Measurements from ENCODE around the gene DNAJC12. TPM values are rescaled to one million over a fixed set of nuclear protein-coding genes. Genes with fewer than 3 reads are reported as not detected.
A peak's percentile ranks its signal among the peaks of the same experiment; 100 is the strongest.

The DNAJC12 gene
- total RNA-seq, 1 donor from 2014 or later: 3.7 TPM

DNA sequence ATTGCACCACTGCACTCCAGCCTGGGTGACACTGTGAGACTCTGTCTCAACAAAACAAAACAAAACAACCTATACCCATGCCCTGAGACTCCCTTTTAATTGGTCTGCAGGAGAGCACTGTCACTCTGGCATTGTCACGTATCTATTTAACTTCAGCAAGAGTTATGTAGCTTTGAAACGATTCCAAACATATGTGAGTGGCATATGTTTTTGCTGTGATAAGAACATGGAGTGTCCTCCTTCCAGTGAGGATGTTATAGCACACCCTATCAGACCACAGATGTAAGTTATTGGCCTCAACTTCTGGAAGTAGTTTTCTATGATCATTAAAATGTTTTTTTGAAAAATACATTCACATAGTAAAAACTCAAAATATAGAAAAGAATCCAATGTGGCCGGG is 15.5 kb upstream of the DNAJC12 start:
- H3K4me1 ChIP-seq: no peaks in the 10 kb centered on the region
- Mint-ChIP-seq H3K4me3 (no peak overlapping the region), H3K27ac (no peak overlapping the region), H3K4me1 (peaks cover 4% of the 10 kb centered on the region), H3K9me3 (peaks cover 2% of the 10 kb centered on the region), H3K27me3 (ENCODE audit: insufficient read depth, low read depth) (peaks cover 10% of the 10 kb centered on the region), H3K36me3 (no peaks in the 10 kb centered on the region)
- peaks cover 8% of the 10 kb centered on the region for H3K79me2 ChIP-seq (ENCODE audit: low read depth)
- no peaks in the 10 kb centered on the region for H3K27me3 ChIP-seq
- H3K4me3 ChIP-seq: no peak overlapping the region
- H4K20me1 ChIP-seq (ENCODE audit: low read depth): no peaks in the 10 kb centered on the region
- H3K4me2 ChIP-seq: no peak overlapping the region
- H2AFZ ChIP-seq (replicated peaks): no peak overlapping the region
- H3K9me3 ChIP-seq (ENCODE audit: low read depth): no peaks in the 10 kb centered on the region
- H3F3A ChIP-seq (ENCODE audit: low read depth): no peaks in the 10 kb centered on the region
- no peak for DNase-seq (ENCODE audit: low spot score)
- H3K36me3 ChIP-seq: no peaks in the 10 kb centered on the region
- no peak overlapping the region for H3K27ac ChIP-seq
- TF ChIP-seq EZH2 (IDR thresholded peaks at IDR 0.05): no peak
- H3K9ac ChIP-seq: no peak overlapping the region

- Histone ChIP-seq H3K9ac (no peak overlapping the region), H3K4me2 (no peak overlapping the region), H3F3A (ENCODE audit: low read depth) (no peaks in the 10 kb centered on the region), H3K36me3 (no peaks in the 10 kb centered on the region), H3K4me1 (no peaks in the 10 kb centered on the region), H3K4me3 (no peak overlapping the region), H3K27ac (no peak overlapping the region), H4K20me1 (ENCODE audit: low read depth) (no peaks in the 10 kb centered on the region), H2AFZ (replicated peaks) (no peak overlapping the region), H3K27me3 (no peaks in the 10 kb centered on the region), H3K9me3 (ENCODE audit: low read depth) (no peaks in the 10 kb centered on the region), H3K79me2 (ENCODE audit: low read depth) (peaks cover 8% of the 10 kb centered on the region)
- DNase-seq (ENCODE audit: low spot score): no peak
- Mint-ChIP-seq H3K4me1 (peaks cover 4% of the 10 kb centered on the region), H3K27me3 (ENCODE audit: insufficient read depth, low read depth) (peaks cover 10% of the 10 kb centered on the region), H3K36me3 (no peaks in the 10 kb centered on the region), H3K4me3 (no peak overlapping the region), H3K9me3 (peaks cover 2% of the 10 kb centered on the region), H3K27ac (no peak overlapping the region)
- TF ChIP-seq EZH2phosphoT487 (IDR thresholded peaks at IDR 0.05) (no peak), CTCF (IDR thresholded peaks at IDR 0.05) (no peak), EZH2 (IDR thresholded peaks at IDR 0.05) (no peak)
Measured at GRCh38 chr10:67852761-67853160, 14.8 kb upstream of the DNAJC12 start.

GRCh38 chr10:67851186-67851585 is 13.2 kb upstream of the DNAJC12 start:
- Histone ChIP-seq H3K4me3 (no peak overlapping the region), H3F3A (ENCODE audit: low read depth) (no peaks in the 10 kb centered on the region), H3K4me1 (no peaks in the 10 kb centered on the region), H4K20me1 (ENCODE audit: low read depth) (no peaks in the 10 kb centered on the region), H3K9me3 (ENCODE audit: low read depth) (no peaks in the 10 kb centered on the region), H3K4me2 (no peak overlapping the region), H3K27ac (no peak overlapping the region), H2AFZ (replicated peaks) (no peak overlapping the region), H3K79me2 (ENCODE audit: low read depth) (peaks cover 8% of the 10 kb centered on the region), H3K9ac (no peak overlapping the region), H3K27me3 (no peaks in the 10 kb centered on the region), H3K36me3 (no peaks in the 10 kb centered on the region)
- no peak for DNase-seq (ENCODE audit: low spot score)
- peaks cover 4% of the 10 kb centered on the region for H3K4me1 Mint-ChIP-seq
- peaks cover 10% of the 10 kb centered on the region for H3K27me3 Mint-ChIP-seq (ENCODE audit: insufficient read depth, low read depth)
- TF ChIP-seq EZH2 (IDR thresholded peaks at IDR 0.05) (no peak), EZH2phosphoT487 (IDR thresholded peaks at IDR 0.05) (no peak), CTCF (IDR thresholded peaks at IDR 0.05) (no peak)
- H3K9me3 Mint-ChIP-seq: peaks cover 2% of the 10 kb centered on the region
- no peak overlapping the region for H3K27ac Mint-ChIP-seq
- no peaks in the 10 kb centered on the region for H3K36me3 Mint-ChIP-seq
- H3K4me3 Mint-ChIP-seq: peak overlapping the region; percentile 41

DNA sequence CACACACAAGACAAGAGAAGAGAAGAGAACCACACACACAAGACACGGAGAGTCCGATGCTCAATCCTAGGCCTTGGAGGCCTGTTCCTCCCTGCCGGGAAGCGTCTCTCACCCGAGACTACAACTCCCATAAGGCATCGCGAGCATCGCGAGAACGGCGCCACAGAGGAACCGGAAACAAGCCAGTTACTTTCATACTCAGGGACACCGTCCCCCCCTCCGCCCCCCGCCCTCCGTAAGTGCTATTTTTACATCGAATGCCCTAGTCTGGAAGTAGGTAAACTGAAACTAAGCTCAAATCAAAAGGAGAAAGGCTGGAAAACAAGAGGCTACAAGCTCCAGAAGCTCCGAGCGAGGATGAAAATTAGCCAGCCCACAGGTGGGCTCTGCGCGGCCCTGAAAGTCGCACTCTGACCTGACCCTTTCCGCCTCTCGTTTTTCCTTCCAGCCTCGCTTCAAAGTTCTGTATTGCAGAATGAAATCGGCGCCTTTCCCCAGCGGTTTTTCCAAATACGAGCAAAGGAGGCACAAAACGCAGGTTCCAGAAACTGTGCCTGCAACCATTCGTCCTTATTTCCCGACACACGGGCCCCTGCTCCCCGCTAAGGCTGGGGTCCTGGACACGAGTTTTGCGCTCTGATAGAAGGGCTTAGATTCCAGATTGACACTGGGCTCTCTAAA is 11.5 kb upstream of the DNAJC12 start:
- DNase-seq (ENCODE audit: low spot score): peak; percentile 92
- peak overlapping the region; percentile 89 for H3K4me2 ChIP-seq
- peak overlapping the region; percentile 66 for H3K4me3 ChIP-seq
- no peak overlapping the region for H3K27ac ChIP-seq
- no peaks in the 10 kb centered on the region for H3K36me3 ChIP-seq
- peaks cover 8% of the 10 kb centered on the region for H3K79me2 ChIP-seq (ENCODE audit: low read depth)
- H3K9ac ChIP-seq: peak overlapping the region; percentile 84
- H4K20me1 ChIP-seq (ENCODE audit: low read depth): no peaks in the 10 kb centered on the region
- H2AFZ ChIP-seq (replicated peaks): peak overlapping the region; percentile 89
- Mint-ChIP-seq H3K9me3 (peaks cover 2% of the 10 kb centered on the region), H3K4me1 (peaks cover 6% of the 10 kb centered on the region), H3K4me3 (peak overlapping the region; percentile 98), H3K27me3 (ENCODE audit: insufficient read depth, low read depth) (peaks cover 4% of the 10 kb centered on the region), H3K36me3 (no peaks in the 10 kb centered on the region), H3K27ac (peak overlapping the region; percentile 98)
- TF ChIP-seq EZH2 (IDR thresholded peaks at IDR 0.05) (no peak), EZH2phosphoT487 (IDR thresholded peaks at IDR 0.05) (no peak), CTCF (IDR thresholded peaks at IDR 0.05) (no peak)
- no peaks in the 10 kb centered on the region for H3K4me1 ChIP-seq
- H3K27me3 ChIP-seq: no peaks in the 10 kb centered on the region
- H3F3A ChIP-seq (ENCODE audit: low read depth): no peaks in the 10 kb centered on the region
- H3K9me3 ChIP-seq (ENCODE audit: low read depth): no peaks in the 10 kb centered on the region
